GM19023 (cell line): ENCODE results near the gene COX8A.
A peak's percentile ranks its signal among the peaks of the same experiment; 100 is the strongest.
"Not testable (repeated sequence)": the region's sequence is repeated elsewhere in the genome, so short reads cannot be mapped to it uniquely, and the experiment has no call there.

Experiments
- ATAC-seq: cut with Tn5 transposase; IDR thresholded peaks from one replicate; pipeline ENCODE4 v1.9.1; 2021; ENCODE audit warnings: mild to moderate bottlenecking, moderate library complexity; ENCODE audit not compliant: unreplicated experiment

The COX8A gene

GRCh38 chr11:63969461-63969860 is 5.0 kb upstream of the COX8A start:
- ATAC-seq, result no peak

GRCh38 chr11:63970902-63971301 is 3.5 kb upstream of the COX8A start:
- no peak for ATAC-seq

GRCh38 chr11:63973912-63974258 is 535 bp upstream of the COX8A start:
- ATAC-seq, result not testable (repeated sequence)

DNA sequence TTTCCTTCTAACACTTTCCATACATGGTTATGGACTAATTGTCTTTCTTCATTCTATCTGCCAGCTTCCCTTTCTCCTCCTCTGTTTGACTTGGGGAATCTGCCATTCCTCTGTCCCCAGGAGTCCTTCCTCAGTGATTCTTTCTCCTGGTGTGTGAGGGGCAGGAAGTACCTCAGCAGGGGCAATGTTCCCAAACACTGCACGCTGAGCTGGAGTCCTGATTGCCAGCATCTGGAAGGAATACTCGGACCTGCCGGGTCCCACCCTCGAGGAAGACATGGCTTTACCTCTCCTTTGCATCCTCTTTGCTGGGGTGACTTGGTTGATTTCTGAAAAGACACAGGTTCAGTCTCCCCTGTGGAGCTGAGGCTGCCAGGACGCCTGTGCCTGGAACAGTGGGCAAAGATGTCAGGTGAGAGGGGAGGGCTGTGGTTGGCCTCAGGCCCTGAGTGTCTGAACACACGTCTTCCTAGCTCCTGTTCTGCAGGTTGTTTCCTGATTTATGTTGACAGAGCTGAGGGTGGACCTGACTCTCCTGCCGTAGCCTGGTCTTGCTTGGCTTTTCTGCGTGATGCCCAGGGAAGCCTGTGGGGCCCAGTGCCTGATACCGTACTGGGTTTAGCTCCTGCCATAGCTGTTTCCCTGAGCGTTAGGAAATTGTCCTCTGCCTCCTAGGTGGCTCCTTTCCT is 4.3 kb downstream of the COX8A start:
- no peak for ATAC-seq

DNA sequence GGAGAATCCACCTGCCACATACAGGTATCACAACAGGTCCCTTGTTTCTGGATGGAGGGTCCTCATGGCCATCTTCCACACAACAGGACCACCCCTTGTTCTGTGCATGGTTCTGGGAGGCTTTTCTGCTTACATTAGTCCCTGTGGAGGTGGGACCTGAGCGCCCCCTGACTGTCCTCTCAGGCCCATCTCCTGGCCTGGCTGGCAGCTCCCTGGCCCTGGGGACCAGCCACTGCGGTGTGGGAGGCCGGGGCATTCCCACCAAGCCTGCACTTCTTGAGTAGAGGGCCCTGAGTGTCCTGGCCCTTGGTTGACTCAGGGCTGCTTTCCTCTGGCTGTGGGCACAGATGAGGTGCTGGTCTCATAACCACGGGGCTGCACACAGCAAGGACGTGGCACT is 5.0 kb downstream of the COX8A start:
- ATAC-seq, result no peak

DNA sequence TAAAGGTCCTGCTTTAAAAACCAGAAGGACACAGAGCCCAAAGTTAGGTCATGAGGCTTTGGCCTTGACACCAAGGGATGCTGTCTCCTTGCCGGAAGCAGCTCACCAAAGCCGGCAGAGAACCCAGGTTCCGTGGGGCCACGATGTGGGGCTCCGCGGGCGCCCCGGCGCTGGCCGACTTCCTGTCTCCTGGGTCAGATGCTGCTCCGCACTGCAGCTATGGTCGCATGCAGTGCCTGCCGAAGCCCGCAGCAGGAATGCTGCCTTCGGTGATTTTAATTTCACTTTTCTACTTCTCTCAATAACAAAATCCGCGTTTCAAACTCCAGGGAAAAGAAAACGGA is 11.4 kb downstream of the COX8A start:
- ATAC-seq, result no peak

DNA sequence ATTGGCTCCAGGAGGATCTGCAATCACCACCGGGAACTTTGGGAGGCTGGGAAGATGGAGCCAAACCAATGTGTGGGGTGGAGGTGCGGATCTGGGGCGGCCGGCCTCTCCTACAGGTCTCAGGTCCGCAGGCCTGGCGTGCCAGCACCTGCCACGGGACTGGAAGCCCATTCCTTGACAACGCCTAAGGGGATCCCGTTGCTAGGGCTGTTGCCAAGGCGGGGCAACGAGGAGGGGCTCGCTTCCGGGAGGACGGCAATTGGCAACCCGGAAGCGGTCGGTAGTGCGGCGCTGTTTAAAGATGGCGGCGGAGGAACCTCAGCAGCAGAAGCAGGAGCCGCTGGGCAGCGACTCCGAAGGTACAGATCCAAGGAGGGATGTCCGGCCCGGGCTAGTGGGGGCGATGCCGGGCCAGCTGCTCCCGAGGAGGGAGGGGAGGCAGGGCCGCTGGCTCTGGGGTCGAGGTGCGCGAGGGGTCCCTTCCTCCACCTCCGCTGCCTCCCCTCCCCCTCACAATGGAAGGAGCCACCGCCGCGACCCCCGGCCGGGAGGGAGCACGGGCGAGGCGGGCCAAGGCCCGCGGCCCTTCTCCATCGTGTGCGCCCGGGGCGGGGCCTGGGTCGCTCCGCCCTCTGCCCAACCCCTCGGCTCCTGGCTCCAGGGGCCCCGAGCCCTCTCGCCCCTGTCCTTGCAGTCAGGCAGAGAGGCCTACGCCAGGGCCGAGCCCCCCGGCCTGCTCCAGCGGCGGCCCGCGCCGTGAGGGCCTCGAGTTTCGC is 11.9 kb downstream of the COX8A start, which contains the start of gene OTUB1:
Gene OTUB1, plus strand, starts transcription at position 283 of the 776 bp plus-strand sequence. Its CDS starts 19 bp downstream, at position 302.
- ATAC-seq, result peak; percentile 92

GRCh38 chr11:63986932-63987513 is 12.6 kb downstream of the COX8A start:
- ATAC-seq, result no peak

- no peak for ATAC-seq
Measured at GRCh38 chr11:63991558-63991957, 17.1 kb downstream of the COX8A start.

DNA sequence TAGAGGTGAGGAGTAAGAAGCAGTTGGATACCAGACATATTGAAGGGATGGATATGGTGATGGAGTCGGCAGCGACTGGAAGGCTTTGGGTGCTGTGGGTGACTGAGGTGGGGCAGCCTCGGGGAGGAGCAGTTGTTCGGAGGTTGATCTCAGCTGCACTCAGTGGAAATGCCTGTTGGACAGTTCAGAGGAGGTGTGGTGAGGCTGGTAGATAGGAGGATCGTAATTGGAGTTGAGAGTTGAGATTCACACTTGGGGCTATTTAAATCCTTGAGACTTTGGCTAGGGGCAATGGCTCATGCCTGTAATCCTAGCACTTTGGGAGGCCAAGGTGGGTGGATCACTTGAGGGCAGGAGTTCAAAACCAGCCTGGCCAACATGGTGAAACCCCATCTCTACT is 18.7 kb downstream of the COX8A start:
- no peak for ATAC-seq

DNA sequence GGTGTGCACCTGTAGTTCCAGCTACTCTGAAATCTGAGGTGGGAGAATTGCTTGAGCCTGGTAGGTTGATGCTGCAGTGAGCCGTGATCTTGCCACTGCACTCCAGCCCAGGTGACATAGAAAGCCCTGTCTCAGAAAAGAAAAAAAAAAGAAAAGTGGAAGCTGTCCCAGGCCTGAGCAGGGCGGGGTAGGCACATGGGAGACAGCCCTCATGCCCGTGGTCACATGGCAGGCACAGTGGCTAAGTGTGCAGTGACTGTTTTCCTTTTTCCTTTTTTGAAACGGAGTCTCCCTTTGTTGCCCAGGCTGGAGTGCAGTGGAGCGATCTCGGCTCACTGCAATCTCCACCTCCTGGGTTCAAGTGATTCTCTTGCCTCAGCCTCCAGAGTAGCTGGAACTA is 19.6 kb downstream of the COX8A start:
- no peak for ATAC-seq

GRCh38 chr11:63996512-63996911 is 22.1 kb downstream of the COX8A start:
- ATAC-seq, result no peak

DNA sequence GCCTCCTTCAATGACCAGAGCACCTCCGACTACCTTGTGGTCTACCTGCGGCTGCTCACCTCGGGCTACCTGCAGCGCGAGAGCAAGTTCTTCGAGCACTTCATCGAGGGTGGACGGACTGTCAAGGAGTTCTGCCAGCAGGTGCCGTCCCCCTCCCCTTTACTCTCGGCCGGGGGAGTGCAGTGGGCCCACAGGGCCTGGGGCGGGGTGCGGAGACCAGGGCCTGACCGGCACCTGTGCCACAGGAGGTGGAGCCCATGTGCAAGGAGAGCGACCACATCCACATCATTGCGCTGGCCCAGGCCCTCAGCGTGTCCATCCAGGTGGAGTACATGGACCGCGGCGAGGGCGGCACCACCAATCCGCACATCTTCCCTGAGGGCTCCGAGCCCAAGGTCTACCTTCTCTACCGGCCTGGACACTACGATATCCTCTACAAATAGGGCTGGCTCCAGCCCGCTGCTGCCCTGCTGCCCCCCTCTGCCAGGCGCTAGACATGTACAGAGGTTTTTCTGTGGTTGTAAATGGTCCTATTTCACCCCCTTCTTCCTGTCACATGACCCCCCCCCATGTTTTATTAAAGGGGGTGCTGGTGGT is 22.8 kb downstream of the COX8A start:
- ATAC-seq, result no peak

GRCh38 chr11:63997801-63998337 is 23.4 kb downstream of the COX8A start:
- ATAC-seq, result no peak

DNA sequence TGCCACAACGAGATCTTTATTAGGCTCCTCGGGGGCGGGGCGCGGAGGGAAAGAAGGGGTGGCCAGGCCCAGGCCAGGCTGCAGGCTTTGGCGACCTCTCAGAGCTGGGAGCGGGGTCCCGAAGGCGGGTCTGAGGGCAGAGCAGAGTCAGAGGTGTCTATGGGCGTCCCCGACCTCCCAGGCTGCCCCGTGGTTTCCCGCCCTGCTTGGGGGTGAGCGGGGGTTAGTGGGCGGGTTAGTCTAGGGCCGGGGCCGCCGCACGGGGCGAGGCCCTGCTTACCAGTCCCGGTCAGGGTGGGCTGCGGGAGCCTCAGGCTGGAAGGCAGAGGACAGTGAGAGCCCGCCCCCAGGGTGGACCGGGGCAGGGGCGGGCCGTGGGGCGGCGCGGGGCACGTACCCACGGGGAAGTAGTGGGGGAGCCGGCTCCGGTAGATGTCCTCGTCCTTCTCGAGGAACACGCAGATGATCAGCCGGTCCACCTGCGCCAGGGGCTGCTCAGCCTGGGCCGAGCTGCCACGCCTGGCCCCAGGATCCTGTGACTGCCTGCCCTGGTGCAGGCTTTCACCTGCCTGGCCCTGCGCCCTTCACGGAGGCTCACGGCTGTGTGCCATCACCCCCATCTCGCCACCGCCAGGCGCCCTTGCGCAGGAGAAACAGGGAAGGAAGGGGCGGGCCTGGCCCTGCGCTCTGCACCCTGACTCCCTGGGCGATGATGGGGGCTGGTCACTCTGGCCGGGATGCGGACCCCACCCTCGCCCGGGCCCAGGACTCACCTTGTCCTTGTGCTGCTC is 24.3 kb downstream of the COX8A start:
- no peak for ATAC-seq

- no peak for ATAC-seq
Measured at GRCh38 chr11:63999349-64000025, 25.1 kb downstream of the COX8A start.

GRCh38 chr11:64000026-64000739 is 25.8 kb downstream of the COX8A start:
- no peak for ATAC-seq

DNA sequence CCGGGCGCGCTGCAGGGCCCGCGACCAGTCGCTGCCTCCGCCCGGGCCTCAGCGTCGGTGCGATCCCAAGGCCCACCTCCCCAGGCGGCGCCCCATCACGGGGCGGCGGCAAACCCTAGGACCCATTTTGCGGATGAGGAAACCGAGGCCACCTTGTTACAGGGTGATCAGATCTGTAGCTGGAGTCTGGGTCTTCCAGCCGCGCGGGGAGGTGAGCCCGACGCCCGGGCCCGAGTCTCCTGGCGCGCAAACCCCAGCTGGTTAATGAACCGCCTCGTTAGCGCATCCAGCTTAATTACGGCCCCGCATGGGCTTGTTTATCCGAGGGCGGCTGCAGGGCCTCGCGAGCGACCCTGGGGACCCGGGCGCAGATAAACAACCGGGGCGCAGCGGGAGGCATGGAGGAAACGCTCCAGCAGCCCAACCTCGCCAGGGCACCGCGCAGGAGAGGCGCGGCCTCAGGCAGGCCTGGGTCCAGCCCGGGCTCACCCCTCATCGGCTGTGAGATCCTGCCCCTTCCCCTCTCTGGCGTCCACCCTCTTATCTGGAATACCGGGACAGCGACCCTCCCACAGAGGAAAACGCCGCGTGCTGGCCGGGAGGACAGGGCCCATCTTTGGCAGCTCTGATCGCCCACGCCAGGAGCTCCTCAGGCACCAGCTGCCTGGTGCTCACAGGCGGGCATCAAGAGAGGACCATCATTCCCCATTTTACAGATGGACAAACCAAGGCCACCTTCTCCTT is 26.5 kb downstream of the COX8A start:
- no peak for ATAC-seq
